Measurements from ENCODE around the gene PAX4. TPM values are rescaled to one million over a fixed set of nuclear protein-coding genes. Genes with fewer than 3 reads are reported as not detected.
A peak's percentile ranks its signal among the peaks of the same experiment; 100 is the strongest.

Gene PAX4
- total and polyA plus RNA-seq, 9 of the 15 experiments (the other 6 are each of a cell fraction or from before 2014, with no cell fraction given) = not detected

DNA sequence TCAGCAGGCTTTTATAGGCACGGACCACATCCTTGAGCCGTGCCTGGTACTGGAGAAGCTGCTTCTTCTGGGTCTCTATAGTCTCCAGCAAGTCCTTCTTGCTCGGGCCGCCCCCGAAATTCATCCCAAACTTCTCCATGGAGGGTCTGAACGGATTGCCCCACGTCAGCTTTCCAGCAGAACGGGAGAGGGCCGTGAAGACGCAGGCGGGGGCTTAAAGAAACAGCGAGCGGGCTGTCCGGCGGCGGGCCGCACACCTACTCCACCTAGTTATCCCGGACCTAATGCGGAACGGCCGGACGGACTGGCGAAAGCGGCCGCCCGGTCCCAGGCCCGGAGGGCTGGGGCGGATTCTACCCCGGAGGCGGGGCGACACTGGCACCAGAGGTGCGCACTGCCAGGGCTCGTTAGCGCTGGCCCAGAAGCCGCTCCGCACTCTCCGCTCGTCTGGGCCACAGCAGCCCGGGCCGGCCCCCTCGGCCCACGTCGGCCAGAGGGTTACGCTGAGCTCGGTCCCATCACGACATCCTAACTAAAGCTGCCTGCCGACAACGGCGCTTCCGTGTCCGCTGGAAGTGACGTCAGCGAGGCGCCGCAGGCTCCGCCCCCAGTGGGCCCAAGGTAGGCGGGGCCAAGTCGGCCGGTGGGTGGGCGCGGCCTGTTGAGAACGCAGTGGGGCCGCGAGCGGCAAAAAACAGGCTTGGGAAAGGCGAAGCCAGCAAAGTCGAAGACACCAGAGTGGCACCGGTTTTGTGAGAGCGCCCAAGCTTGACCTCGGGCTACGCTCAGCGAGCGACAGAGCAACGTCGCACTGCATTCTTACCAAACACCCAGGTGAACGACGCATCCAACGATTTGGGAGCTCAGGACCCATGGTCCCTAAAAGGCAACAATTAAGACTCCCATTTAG, 32.6 kb downstream of the PAX4 start, which contains the start of gene GCC1 (continued):
- TF ChIP-seq MYNN (IDR thresholded peaks at IDR 0.05) (no peak), MYNN (CRISPR knock-in tag; IDR thresholded peaks at IDR 0.05) (no peak), RBM14 (IDR thresholded peaks at IDR 0.05; ENCODE audit: borderline replicate concordance, insufficient read depth, low read depth, low read length) (no peak), BMI1 (IDR thresholded peaks at IDR 0.05; ENCODE audit: low read length) (no peak), ERF (CRISPR knock-in tag; IDR thresholded peaks at IDR 0.05) (0 out of 2 replicates have a peak, but pooled peaks have one; percentile 59), ZNF444 (CRISPR knock-in tag; IDR thresholded peaks at IDR 0.05) (no peak), MXI1 (IDR thresholded peaks at IDR 0.05; ENCODE audit: low read depth, low read length) (peak; percentile 56; the same call in 1 of the 2 replicates), XRCC4 (IDR thresholded peaks at IDR 0.05; ENCODE audit: extremely low read depth, insufficient read depth, insufficient read length) (no peak), GABPB2 (CRISPR knock-in tag; conservative IDR thresholded peaks at IDR 0.05) (no peak), CREM (IDR thresholded peaks at IDR 0.05; ENCODE audit: low read depth) (peak; percentile 99), ATF3 (IDR thresholded peaks at IDR 0.05) (peak; percentile 95), ATF3 (CRISPR knock-in tag; conservative IDR thresholded peaks at IDR 0.05) (peak; percentile 29; the same call in 1 of the 2 replicates), ZNF3 (CRISPR knock-in tag; IDR thresholded peaks at IDR 0.05) (no peak)
- TF ChIP-seq, protein P1, sequence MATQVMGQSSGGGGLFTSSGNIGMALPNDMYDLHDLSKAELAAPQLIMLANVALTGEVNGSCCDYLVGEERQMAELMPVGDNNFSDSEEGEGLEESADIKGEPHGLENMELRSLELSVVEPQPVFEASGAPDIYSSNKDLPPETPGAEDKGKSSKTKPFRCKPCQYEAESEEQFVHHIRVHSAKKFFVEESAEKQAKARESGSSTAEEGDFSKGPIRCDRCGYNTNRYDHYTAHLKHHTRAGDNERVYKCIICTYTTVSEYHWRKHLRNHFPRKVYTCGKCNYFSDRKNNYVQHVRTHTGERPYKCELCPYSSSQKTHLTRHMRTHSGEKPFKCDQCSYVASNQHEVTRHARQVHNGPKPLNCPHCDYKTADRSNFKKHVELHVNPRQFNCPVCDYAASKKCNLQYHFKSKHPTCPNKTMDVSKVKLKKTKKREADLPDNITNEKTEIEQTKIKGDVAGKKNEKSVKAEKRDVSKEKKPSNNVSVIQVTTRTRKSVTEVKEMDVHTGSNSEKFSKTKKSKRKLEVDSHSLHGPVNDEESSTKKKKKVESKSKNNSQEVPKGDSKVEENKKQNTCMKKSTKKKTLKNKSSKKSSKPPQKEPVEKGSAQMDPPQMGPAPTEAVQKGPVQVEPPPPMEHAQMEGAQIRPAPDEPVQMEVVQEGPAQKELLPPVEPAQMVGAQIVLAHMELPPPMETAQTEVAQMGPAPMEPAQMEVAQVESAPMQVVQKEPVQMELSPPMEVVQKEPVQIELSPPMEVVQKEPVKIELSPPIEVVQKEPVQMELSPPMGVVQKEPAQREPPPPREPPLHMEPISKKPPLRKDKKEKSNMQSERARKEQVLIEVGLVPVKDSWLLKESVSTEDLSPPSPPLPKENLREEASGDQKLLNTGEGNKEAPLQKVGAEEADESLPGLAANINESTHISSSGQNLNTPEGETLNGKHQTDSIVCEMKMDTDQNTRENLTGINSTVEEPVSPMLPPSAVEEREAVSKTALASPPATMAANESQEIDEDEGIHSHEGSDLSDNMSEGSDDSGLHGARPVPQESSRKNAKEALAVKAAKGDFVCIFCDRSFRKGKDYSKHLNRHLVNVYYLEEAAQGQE (IDR thresholded peaks at IDR 0.05; ENCODE audit: borderline replicate concordance) = no peak
- TF ChIP-seq, protein P1 (CRISPR knock-in tag; IDR thresholded peaks at IDR 0.05; ENCODE audit: low read depth) = no peak; the same call in 1 of the 2 replicates
- TF ChIP-seq, protein P2, sequence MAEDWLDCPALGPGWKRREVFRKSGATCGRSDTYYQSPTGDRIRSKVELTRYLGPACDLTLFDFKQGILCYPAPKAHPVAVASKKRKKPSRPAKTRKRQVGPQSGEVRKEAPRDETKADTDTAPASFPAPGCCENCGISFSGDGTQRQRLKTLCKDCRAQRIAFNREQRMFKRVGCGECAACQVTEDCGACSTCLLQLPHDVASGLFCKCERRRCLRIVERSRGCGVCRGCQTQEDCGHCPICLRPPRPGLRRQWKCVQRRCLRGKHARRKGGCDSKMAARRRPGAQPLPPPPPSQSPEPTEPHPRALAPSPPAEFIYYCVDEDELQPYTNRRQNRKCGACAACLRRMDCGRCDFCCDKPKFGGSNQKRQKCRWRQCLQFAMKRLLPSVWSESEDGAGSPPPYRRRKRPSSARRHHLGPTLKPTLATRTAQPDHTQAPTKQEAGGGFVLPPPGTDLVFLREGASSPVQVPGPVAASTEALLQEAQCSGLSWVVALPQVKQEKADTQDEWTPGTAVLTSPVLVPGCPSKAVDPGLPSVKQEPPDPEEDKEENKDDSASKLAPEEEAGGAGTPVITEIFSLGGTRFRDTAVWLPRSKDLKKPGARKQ (CRISPR knock-in tag; IDR thresholded peaks at IDR 0.05) = peak; percentile 100

All from K562 (cell line).